NOMO-1 treated with DMSO at 0.1 percent for 48 hours (cell line): ENCODE results near the gene PLEKHG5.

Experiments
- DNase-seq: peaks from one replicate; lab custom pipeline; 2025; ENCODE audit not compliant: unreplicated experiment; lab: John Stamatoyannopoulos, UW

PLEKHG5 gene, protein sequence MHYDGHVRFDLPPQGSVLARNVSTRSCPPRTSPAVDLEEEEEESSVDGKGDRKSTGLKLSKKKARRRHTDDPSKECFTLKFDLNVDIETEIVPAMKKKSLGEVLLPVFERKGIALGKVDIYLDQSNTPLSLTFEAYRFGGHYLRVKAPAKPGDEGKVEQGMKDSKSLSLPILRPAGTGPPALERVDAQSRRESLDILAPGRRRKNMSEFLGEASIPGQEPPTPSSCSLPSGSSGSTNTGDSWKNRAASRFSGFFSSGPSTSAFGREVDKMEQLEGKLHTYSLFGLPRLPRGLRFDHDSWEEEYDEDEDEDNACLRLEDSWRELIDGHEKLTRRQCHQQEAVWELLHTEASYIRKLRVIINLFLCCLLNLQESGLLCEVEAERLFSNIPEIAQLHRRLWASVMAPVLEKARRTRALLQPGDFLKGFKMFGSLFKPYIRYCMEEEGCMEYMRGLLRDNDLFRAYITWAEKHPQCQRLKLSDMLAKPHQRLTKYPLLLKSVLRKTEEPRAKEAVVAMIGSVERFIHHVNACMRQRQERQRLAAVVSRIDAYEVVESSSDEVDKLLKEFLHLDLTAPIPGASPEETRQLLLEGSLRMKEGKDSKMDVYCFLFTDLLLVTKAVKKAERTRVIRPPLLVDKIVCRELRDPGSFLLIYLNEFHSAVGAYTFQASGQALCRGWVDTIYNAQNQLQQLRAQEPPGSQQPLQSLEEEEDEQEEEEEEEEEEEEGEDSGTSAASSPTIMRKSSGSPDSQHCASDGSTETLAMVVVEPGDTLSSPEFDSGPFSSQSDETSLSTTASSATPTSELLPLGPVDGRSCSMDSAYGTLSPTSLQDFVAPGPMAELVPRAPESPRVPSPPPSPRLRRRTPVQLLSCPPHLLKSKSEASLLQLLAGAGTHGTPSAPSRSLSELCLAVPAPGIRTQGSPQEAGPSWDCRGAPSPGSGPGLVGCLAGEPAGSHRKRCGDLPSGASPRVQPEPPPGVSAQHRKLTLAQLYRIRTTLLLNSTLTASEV

DNA sequence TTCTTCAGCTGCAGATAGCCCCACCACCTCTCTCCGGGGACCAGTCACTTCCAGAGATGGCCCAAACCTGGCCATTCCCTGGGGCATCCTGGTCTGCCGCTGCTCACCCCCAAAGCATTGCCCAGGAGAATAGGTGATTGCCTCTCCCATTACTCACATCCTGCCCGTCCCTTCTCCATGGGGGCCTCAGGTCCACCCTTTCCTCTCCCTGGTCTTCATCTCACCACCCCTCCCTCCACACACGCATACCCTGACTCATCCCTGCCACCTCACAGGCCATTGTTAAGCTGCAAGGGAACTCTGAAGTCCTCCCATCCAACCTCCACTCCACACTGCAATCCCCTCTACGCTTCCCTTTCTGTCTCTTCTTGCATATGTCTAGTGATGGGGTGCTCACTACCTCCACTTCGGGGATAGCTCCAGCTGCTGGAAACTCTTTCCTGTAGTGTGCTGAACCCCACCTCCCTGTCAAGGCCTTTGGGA, at the start of gene PLEKHG5:
Gene PLEKHG5, minus strand, starts transcription at position 188 of the 483 bp plus-strand sequence. CDS start 14,096 bp downstream, outside the sequence.
- DNase-seq: no peak

DNA sequence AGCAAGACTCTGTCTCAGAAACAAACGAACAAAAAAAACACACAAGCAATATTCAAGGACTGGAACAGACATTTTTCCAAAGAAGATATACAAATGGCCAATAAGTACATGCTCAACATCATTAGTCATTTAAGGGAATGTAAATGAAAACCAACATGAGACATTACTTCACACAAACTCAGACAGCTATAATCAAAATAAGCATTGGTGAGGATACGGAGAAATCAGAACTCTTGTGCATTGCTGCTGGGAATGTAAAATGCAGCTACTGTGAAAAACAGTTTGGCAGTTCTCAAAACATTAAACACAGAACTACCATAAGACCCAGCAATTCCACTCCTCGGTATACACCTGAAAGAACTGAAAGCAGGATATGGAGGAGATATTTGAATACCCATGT, 47.5 kb upstream of the PLEKHG5 start:
- no peak for DNase-seq

DNA sequence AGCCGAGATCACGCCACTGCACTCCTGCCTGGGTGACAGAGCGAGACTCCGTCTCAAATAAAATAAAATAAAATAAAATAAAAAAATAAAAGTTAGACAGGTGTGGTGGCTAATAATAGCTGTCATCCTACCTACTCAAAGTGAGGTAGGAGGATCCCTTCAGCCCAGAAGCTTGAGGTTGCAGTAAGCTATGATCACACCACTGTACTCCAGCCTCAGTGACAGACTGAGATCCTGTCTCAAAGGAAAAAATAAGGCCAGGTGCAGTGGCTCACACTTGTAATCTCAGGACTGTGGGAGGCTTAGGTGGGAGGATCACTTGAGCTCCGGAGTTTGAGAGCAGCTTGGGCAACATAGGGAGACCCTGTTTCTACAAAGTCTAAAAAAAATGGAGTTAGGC, 44.8 kb upstream of the PLEKHG5 start:
- no peak for DNase-seq

DNA sequence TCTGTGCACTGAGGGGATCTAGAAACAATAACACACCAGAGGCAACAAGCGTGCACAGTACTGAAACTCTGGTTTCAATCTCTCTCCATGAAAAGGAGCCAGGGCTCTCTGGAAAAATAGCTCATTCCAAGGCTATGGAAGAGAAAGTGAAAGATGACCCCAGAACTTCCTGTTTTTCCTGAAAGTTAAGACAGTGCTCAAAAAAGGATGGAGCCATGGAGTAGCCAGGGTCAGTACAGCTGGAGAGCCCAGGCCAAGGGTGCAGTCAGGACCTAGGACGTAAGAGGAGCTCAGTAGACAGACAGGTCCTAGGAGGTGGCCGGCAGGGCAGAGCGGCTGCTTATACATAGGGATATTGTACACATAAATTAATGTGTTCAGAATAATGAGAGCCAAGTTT, 43.7 kb upstream of the PLEKHG5 start:
- DNase-seq: no peak

DNA sequence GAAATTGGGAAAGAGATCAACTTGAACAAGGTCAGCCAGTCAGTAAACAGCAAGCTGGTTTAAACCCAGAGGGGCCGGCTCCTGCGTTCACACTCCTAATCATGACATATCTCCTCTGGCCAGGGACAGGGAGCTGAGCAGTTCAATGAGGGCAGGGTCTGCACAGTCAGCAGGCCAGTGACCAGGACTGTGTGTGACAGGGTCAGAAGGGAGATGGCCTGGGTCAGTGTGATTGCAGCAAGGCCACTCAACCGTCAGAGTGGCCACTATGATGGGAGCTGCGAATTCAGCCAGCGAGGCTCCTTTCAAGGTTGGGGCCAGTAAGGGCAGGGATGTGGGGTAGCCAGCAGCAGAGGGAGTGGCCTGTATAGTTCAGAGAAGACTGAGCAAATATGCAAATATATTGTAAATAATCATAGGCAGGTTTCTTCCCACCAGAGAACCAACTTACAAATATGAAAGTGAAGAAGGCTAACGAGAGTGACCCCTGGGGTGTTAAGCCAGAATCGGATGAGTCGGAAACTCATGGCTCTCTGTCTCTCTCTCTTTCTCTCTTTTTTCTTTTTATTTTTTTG, 42.9 kb upstream of the PLEKHG5 start:
- no peak for DNase-seq

- DNase-seq: no peak
These were observed 40.5 kb upstream of the PLEKHG5 start for GRCh38 chr1:6531996-6532395.

DNA sequence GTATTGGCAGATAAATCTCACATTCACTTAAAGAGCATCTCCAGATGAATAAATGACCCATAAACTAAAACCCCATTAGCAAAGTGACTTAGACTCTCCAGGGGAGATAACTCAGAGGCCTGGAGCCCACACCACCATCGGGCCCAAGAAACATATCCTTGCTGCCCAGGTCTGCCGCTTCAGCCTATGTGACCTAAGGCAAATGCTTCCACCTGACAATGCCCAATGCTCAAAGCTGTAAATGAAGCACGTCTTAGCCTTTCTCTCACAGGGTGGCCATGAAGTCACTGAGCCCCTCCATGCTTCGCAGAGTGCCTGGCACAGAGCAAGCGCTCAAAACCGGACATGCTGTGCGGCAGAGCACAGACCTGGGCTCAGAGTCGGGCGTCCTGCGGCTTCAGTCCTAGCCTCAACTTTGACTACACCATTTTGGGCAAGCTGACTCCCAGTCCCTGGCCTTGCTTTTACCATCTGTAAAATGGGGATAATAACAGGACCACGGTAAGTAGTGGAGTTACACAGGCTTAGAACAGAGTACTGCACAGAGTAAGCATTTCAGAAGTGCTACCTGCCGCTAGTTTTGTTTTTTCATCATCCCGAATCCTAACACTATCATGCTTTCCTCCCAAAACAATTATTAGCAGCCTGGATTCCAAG, 39.2 kb upstream of the PLEKHG5 start:
- no peak for DNase-seq

- DNase-seq: no peak
These were observed 37.0 kb upstream of the PLEKHG5 start for GRCh38 chr1:6528492-6528891.

- no peak for DNase-seq
These were observed 34.8 kb upstream of the PLEKHG5 start for GRCh38 chr1:6526316-6526715.

GRCh38 chr1:6523566-6523965, 32.1 kb upstream of the PLEKHG5 start:
- no peak for DNase-seq

GRCh38 chr1:6521536-6521935, 30.1 kb upstream of the PLEKHG5 start:
- no peak for DNase-seq

- DNase-seq: no peak
These were observed 28.6 kb upstream of the PLEKHG5 start for GRCh38 chr1:6519935-6520671.

- no peak for DNase-seq
These were observed 28.0 kb upstream of the PLEKHG5 start for GRCh38 chr1:6519491-6519934.

DNA sequence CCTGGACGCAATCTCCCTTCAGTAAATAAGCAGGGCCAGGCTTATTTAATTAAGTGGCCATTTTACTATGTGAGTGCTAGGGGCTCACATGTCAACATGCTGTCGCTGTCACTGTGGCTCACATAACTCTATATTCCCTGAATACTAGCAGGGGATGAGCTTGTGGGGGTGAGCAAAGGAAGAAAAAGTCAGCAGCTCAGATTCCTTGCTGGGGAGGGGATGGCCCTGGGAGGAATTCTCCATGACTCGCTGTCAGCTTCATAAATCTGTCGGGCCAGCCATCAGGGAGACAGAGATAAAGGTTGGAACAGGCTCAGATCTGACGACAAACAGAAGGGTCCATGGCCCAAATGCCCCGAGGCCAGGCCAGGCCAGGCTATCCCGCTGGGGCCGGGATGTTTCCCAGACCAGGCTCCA, 26.0 kb upstream of the PLEKHG5 start:
- no peak for DNase-seq

- DNase-seq: no peak
These were observed 24.3 kb upstream of the PLEKHG5 start for GRCh38 chr1:6515771-6516170.

DNA sequence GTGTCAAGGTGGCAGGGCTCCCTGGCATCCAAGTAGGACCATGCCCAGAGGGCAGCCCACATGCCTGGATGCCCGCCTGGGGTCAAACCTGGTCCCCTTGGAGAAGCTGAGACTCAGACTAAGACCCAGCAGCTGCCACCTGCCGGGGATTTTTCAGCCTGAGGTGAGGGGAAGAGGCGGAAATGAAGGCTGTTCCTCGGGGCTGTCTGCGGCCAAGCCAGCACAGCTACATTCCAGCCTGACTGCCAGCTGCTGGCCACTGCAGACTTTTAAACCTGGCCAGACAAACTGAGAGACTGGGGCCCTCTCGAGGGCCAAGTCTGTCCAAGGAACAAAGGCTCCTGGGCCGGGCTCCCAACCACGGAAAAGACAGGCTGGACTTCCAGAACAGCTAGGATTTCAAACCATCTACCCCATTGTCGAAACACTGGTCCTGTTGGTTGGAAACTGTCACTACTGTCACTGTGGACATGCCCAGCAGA, 21.9 kb upstream of the PLEKHG5 start:
- DNase-seq: no peak

DNA sequence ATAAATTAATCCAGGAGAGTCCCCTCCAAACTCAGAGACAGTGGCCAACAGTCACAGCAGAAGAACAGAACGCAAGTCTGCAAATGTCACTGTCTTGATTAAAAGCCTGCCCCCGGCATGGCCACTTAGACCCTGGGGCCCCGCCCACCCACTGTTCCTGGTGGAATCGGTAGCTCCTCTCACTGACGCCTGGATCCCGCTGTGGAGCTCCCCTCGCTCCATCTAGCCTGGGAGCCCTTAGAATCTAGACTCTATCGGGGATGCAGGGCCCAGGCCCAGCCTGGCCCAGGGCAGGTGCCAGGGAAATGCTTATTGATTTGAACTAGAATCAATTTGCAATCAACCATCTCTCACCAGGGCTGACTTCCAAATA, 21.4 kb upstream of the PLEKHG5 start:
- DNase-seq: no peak

DNA sequence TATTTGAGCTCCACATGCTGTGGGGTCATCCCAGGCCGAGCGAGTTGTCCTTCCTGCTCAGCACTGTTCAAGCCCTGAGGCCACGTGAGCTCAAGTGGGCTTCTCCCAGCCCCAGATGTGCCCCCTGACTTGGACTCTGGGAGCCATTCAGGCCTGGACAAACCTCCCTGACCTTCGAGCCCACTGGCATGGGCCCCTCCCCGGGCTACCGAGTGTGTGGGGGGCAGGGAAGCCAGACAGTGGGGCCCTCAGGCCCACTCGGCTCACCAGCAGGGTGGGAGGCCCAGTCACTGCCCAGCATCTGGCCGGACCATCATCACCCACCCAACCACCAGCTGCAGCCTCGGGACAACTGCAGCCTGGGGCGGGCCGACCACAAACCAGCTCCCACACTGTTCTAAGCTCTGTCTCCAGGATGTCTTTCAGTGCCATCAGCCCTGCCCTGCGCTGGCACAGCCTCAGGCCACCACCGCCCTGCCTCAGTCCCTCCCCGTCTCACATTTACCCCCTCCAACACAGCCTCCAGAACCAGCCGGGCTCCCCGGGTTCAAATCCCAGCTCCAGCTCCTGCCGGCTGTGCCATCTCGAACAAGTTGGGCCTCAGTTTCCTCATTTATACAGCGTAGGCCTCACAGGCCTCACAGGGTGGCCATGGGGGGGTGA, 20.9 kb upstream of the PLEKHG5 start:
- no peak for DNase-seq

GRCh38 chr1:6511561-6512244, 20.2 kb upstream of the PLEKHG5 start:
- DNase-seq: no peak
